ENCODE data around the gene UBA7.

UBA7 gene

DNA sequence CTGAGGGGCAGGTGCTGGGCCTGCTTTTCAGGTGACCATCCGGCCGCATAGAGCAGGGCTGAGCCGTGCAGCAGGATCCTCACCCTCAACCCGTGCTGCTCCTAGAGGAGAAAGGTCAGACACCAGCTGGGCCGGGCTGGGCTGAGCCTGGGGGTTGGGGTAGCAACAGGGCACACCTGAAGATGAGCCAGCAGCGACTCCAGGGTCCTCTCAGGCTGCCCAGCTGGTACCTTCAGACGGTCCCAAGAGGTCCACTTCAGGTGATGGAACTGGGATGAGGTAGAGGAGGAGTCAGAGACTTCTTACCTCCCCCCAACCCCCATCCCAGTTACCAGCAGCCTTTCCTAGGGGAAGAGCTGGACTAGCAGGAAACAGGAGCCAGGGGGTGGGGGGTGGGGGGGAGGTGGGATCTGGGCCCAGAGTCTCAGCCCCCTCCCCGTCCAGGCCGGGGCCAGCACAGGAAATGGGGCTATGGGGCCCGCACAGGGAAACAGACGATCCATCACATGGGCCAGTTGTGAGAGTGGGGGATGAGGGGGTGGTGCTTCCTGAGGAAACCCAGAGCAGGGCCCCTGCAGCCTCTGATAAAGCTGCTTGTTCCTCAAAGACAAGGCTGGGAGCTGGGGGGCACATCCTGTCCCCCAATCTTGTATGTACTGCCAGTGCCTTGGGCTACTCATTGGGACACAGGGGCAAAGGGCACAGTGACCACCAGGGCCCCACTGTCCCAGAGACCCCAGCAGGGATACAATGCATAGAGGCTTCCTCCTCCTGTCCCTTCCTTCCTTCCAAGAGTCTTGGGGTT lies 7.7 kb downstream of the UBA7 start:
- no peak for DNase-seq (ENCODE audit: low read depth)

- no peak for DNase-seq (ENCODE audit: low read depth)
Observed at GRCh38 chr3:49805367-49805782, 8.4 kb downstream of the UBA7 start.

GRCh38 chr3:49804141-49805041 lies 9.4 kb downstream of the UBA7 start:
- no peak for DNase-seq (ENCODE audit: low read depth)

- no peak for DNase-seq (ENCODE audit: low read depth)
Observed at GRCh38 chr3:49803465-49804140, 10.2 kb downstream of the UBA7 start.

GRCh38 chr3:49802719-49803464 lies 10.9 kb downstream of the UBA7 start, which contains the start of gene INKA1:
INKA1 (plus strand) TSS chr3:49803261; CDS start chr3:49803393, 132 bp downstream.
- peak; percentile 78 for DNase-seq (ENCODE audit: low read depth)

GRCh38 chr3:49801160-49801559 lies 12.6 kb downstream of the UBA7 start:
- DNase-seq (ENCODE audit: low read depth) = no peak

DNA sequence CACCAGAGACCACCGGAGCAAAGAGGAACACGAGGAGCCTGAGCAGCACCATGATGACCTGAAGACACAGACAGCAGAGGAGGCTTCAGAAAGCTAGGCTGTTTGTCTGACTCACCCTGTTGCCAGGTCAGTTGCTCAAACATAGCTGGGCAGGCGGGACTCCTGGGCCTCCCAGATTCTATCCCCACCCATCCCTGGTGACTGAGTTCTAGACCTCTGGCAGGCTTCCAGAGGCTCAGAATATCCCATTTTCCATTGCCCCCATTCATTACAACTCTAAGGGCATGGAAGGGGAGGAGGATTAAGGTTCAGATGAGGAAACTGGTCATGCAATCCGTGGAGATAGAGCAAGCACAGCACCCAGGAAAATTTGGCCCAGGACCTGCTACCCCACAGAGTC lies 14.0 kb downstream of the UBA7 start, which contains the start of gene CDHR4:
Gene CDHR4 (minus strand): TSS at position 113 of the 400 bp plus-strand sequence. CDS start 61 bp downstream, at position 52.
- DNase-seq (ENCODE audit: low read depth) = no peak

DNA sequence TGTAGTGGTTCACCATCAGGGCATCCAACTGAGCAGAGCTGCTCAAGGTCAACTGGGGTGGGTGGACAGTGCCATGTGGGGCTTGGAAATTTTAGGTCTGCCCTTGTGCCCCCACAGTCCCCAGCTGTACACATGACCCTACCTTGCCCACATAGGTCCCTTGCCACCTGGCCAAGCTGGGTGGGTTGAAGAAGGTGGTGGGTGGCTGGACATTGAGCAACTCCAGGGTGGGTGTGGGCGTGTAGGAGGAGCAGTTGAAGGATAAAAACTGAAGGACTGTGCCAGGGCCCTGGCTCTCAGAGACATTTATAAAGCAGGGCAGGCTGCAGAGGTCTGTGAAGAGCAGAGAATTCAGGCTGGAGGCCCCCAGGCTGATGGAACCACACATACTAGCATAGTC lies 14.6 kb downstream of the UBA7 start:
- DNase-seq (ENCODE audit: low read depth) = no peak

GRCh38 chr3:49794926-49795905 lies 18.5 kb downstream of the UBA7 start:
- DNase-seq (ENCODE audit: low read depth) = no peak

GRCh38 chr3:49794431-49794830 lies 19.3 kb downstream of the UBA7 start:
- no peak for DNase-seq (ENCODE audit: low read depth)

GRCh38 chr3:49793486-49794085 lies 20.2 kb downstream of the UBA7 start:
- no peak for DNase-seq (ENCODE audit: low read depth)

- DNase-seq (ENCODE audit: low read depth) = no peak
Observed at GRCh38 chr3:49792371-49793150, 21.2 kb downstream of the UBA7 start.

GRCh38 chr3:49791571-49791970 lies 22.2 kb downstream of the UBA7 start:
- no peak for DNase-seq (ENCODE audit: low read depth)

DNA sequence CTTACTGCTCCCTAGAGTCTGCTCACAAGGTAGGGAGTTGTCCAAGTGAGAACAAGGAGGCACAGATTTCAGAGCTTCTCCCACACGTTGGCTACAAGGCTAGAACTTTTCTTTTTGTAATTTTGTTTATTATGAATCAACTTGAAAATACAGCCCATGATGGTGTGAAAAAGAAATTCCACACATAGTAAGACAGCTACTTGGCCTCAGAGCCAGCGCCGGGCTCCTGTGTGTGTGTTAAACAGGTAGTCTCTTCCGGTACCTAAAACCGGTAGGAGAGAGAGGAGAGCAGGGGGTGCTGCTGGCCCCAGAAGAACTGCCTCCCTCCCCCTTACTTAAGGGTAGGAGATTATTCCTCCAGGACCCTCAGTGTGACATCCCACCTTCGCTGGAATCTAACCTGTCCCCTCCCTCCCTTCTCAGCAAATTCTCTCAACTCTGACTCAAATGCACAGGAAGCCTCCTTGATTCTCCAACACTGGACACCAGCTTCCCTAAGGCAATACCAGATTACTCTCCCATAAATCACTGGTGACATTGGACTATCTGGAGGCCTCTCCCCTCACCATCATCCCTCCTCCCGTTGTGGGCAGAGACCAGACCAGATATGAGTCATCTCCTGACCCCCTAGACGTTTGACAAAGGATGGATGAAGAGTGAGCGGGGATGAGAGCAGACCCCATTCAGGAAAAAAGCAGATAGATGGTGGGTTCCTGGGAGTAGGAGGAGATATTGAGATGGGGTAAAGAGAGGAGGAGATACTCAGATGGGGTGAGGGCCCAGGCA lies 22.9 kb downstream of the UBA7 start:
- no peak for DNase-seq (ENCODE audit: low read depth)

DNA sequence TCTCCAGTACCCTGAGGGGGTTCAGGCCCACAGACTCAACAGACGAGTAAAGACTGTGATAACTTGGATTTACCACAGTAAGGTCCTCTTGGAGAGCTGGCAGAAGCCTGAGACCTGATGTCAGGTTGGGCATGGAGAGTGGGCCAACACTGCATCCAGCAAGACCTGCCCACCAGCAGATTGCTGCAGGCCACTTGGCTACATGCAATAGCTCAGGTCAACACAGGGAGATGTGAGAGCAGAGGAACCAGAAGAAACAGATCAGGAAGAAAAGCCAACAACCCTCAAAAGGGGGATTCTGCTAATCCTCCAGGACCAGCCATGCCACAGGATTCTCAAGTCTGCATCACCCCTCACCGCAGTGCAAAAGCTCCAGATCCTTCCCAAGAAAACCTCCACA lies 25.7 kb downstream of the UBA7 start:
- no peak for DNase-seq (ENCODE audit: low read depth)

- DNase-seq (ENCODE audit: low read depth) = no peak
Observed at GRCh38 chr3:49787536-49787935, 26.2 kb downstream of the UBA7 start.

- no peak for DNase-seq (ENCODE audit: low read depth)
Observed at GRCh38 chr3:49787182-49787464, 26.6 kb downstream of the UBA7 start.

- DNase-seq (ENCODE audit: low read depth) = peak; percentile 99
Observed at GRCh38 chr3:49786357-49787181, 27.2 kb downstream of the UBA7 start, which contains the start of gene IP6K1. IP6K1 (minus strand) TSS chr3:49786542; CDS start chr3:49748040, 38,502 bp downstream.

Measured in stimulated activated CD8-positive, alpha-beta memory T cell treated with anti-CD3 and anti-CD28 coated beads, Interleukin-12 subunit alpha, Interleukin-12 subunit beta, amount 100 ng/mL, for 1 hour (primary cell).